Epithelial cell of esophagus (primary cell): ENCODE measurements around the gene DRC1.

Experiments
- DNase-seq: peaks from one replicate; pipeline ENCODE4 v3.0.0; 2010; ENCODE audit warnings: low read depth
- H3K4me3 ChIP-seq: 2 replicates; pipeline ENCODE4 v1.5.1; 2011; ENCODE audit warnings: mild to moderate bottlenecking, low read length, control low read depth
- TF ChIP-seq, protein P1 (sequence below): IDR thresholded peaks from 2 replicates; pipeline ENCODE4 v1.5.1; 2011; ENCODE audit warnings: low read depth, mild to moderate bottlenecking, low read length, control low read depth, inconsistent platforms; ENCODE audit not compliant: insufficient read depth; ENCODE audit errors: missing control alignments

Gene DRC1

GRCh38 chr2:26453421-26454329, 52.0 kb downstream of the DRC1 start:
- TF ChIP-seq, protein P1, sequence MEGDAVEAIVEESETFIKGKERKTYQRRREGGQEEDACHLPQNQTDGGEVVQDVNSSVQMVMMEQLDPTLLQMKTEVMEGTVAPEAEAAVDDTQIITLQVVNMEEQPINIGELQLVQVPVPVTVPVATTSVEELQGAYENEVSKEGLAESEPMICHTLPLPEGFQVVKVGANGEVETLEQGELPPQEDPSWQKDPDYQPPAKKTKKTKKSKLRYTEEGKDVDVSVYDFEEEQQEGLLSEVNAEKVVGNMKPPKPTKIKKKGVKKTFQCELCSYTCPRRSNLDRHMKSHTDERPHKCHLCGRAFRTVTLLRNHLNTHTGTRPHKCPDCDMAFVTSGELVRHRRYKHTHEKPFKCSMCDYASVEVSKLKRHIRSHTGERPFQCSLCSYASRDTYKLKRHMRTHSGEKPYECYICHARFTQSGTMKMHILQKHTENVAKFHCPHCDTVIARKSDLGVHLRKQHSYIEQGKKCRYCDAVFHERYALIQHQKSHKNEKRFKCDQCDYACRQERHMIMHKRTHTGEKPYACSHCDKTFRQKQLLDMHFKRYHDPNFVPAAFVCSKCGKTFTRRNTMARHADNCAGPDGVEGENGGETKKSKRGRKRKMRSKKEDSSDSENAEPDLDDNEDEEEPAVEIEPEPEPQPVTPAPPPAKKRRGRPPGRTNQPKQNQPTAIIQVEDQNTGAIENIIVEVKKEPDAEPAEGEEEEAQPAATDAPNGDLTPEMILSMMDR = no peak
- no peak for DNase-seq

DNA sequence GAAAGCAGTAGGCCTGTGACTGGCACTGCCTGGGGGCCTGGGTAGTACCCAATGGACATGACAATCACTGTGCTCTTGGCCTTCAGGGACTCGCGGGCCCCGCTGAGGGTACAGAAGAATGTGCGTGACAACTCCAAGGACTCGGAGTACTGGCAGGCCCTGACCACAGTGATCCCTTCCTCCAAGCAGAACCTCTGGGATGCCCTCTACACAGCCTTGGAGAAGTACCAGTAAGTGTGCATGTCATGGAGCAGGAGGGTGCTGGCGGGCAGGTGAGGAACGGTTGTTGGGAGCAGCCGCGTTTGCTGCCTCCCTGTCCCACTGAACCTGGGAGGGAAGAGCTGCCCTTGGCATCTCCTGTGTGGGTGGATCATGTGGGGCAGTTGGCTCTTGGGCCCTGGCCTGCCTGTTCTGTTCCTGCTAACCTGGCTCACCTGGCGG, 52.9 kb downstream of the DRC1 start:
- DNase-seq = no peak
- TF ChIP-seq, protein P1 = no peak
- H3K4me3 ChIP-seq = no peak overlapping the region

More at GRCh38 chr2:26453421-26454329, 52.0 kb downstream of the DRC1 start:
- H3K4me3 ChIP-seq = no peak overlapping the region

- H3K4me3 ChIP-seq = no peak overlapping the region
- no peak for DNase-seq
- TF ChIP-seq, protein P1 = no peak
Observed at GRCh38 chr2:26455037-26455669, 53.4 kb downstream of the DRC1 start.

DNA sequence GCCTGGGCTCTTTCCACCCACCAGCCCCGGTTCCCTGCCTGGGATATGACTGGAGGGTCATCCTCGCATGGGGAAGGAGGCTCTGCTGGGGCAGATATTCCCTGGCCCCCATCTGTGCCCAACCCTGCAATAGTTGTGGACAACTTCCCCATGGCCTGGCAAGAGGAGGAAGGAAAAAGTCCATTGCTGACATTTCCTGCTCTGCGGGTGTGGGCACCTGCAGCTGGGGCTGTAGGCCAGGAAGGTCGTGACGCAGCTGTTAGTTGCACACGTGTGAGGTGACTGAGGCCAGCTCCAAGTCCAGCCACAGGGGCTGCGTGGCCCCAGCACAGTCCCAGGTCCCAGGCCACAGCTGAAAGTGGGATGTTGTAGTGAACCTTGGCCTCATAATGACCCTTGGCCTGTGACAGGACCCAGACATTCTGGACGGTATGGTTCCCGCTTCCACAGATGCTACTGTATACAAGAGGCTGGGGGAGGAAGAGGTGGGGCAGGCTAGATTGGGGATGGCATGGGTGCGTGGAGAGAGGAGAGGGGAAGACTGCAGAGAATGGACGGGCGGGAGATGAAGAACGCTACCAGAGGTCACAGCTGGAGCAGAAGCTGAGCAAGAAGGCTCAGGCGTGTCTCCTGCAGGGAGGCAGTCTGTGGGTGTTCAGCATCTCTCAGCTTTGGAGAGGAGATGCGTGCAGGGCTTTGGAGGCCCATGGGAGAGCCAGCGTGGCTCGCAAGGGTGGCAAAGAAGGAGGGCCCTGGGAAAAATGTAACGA, 54.1 kb downstream of the DRC1 start:
- TF ChIP-seq, protein P1 = no peak
- no peak for DNase-seq
- H3K4me3 ChIP-seq = no peak overlapping the region

GRCh38 chr2:26456440-26457250, 54.9 kb downstream of the DRC1 start:
- no peak overlapping the region for H3K4me3 ChIP-seq
- TF ChIP-seq, protein P1 = no peak
- peak; percentile 17 for DNase-seq

DNA sequence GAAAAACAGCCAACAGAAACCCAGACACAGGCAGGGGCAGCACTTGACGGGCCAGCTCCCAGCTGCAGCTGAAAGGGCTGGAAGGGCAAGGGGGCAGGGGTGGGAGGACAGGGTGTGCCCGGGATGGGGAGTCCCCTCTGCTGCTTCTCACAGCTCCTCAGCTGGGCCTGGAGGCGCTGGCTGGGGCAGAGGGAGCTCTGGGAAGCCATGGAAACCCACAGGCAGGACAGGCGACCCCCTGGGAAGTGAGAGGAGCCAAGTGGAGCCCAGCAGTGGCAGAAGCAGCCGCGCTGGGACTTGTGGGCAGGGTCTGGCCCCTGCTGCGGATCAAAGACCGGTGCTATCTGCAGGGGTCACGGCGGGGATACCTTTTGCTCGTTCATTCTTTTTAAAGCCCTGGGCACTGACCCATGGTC, 55.5 kb downstream of the DRC1 start:
- H3K4me3 ChIP-seq = no peak overlapping the region
- TF ChIP-seq, protein P1 = no peak
- no peak for DNase-seq
